Sciatic nerve (tissue), 2 donors: Measurements from ENCODE around the gene TEX51. TPM values are rescaled to one million over a fixed set of nuclear protein-coding genes. Genes with fewer than 3 reads are reported as not detected.

Experiments
- ATAC-seq: fragments of 200-7000 bp; cut with Tn5 transposase; one replicate; pipeline ENCODE4 v1.9.1; 2020; ENCODE audit warnings: mild to moderate bottlenecking, moderate library complexity
- DNase-seq: peaks from one replicate; pipeline ENCODE4 v3.0.0-alpha.2; 2020; ENCODE audit warnings: low spot score
- intact Hi-C: fragments of 100-400 bp; cut with DNase I; formaldehyde crosslinking; loops from one replicate; pipeline ENCODE4 v1.14.2; 2022
- total RNA-seq: library from RNA; stranded (reverse); fragmentation: NEBNext Ultra II Directional; extraction: Animal tissue kit (Norgen Biotek cat#: 25700); gene quantifications from one replicate; pipeline ENCODE4 v1.2.1, GENCODE V29; 2021
- donor health status: DM: no; HTN: no; CAD: no.
- donor health status: DM: no; HTN: no; CAD: no.

Gene TEX51
- total RNA-seq, 1 donor from 2014 or later = not detected

DNA sequence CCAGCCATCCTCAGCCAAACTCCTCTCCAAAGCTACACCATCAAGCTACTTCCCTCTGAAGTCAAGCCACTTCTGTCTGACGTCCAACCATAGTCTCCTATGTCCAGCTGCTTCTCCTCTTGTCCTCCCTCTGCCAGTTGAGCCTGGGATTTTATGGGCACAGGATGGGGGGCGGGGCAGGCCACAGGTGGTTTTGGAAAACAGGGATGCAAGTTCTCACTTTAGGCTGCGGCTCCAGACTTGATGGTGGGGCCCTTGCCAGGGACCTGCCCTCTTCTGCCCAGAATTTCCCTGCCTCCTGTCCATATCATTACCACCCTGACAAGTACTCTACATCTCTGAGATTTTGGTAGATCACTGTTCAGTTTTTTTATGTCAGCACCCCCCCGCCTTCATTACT lies 41.6 kb downstream of the TEX51 start:
- no peak for DNase-seq

DNA sequence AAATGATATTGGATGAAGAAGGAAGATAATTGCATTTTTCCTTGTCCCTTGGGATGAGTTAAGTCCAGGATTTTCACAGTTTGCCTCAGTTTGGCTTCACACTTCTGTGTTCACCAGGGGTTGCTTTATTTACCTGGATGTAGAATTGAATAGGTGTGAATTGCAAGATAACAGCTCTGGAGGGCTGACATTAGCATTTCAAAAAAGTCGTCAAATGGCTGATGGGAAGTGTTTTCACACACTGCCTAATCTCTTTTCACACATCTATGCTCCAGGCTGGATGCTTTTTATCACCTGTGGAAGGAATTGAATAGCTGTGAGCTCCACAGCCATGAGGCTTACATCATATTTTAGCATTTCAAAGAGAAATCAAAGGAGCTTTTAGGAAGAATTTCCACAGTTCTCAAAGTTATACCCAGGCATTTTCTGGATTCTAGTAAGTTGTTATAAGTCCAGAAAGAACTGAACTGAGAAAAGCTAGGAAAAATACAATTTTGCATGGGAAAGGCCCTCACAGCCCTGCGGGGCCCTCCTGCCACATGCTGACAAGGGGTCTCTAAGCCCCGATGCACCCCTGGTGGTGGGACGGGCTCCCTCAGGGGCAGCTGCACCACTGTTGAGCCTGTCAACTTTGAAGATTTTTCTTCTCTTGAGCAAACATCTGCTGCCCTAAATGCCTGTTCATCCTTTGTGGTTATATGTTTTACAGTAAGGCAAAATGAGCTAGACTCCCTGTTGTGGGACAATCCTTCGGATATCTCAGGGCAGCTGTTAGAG lies 43.9 kb downstream of the TEX51 start:
- intact Hi-C loops = no loop called here
- no peak for ATAC-seq
- no peak for DNase-seq

More for the DNA sequence above, 41.6 kb downstream of the TEX51 start:
- intact Hi-C loops = no loop called here
- ATAC-seq = no peak

DNA sequence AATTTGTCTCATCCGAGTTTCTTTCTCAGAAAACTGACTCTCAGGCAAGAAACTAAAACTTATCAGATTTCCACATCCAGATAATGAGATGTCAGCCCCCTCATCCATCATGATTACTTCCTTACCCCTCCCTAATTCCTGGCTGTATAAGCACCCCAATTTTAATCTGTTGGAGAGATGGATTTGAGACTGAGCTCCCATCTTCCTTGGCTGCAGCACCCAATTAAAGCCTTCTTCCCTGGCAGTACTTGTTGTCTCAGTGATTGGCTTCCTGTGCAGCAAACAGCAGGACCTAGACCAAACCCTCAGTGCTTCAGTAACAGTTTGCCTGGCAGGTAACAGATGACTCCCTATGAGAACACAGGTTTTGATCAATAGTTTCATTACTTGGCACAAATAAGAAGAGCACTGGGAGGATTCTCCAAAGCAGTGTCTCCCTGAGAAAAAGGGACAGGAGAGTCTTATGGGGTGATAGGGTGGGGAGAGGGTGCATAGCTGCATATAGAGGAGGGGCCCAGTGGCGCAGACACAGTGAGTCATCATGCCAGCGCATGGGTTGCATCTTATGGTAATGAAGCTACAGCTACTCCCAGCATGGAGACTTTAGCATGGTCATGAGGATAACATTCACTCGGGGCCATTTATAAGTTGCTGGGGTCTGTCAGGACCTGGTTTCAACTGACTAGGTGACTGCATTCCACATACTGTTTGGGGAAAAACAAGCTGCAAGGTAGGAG lies 45.1 kb downstream of the TEX51 start:
- intact Hi-C loops = no loop called here
- ATAC-seq (no peak), DNase-seq (no peak)

DNA sequence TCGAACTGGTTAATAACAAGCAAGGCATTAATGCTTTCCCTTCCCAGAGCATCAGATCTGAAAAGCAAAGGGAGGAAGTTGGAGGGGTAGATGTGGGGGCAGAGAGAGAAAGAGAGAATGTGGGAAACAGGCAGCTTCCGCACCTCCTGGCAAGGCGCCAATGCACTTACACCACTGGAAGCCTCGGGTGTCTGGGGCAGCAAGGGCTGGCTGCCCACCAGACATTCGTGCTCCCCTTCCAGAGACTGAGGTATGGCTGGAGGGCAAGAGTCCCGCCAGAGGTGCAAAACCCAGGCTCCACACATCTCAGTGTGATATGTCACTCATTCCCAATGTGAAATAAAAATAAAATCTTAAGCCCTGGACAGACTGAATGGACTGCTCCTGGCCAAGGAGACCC lies 46.4 kb downstream of the TEX51 start:
- no peak for DNase-seq
- no peak for ATAC-seq
- intact Hi-C loops = no loop called here

DNA sequence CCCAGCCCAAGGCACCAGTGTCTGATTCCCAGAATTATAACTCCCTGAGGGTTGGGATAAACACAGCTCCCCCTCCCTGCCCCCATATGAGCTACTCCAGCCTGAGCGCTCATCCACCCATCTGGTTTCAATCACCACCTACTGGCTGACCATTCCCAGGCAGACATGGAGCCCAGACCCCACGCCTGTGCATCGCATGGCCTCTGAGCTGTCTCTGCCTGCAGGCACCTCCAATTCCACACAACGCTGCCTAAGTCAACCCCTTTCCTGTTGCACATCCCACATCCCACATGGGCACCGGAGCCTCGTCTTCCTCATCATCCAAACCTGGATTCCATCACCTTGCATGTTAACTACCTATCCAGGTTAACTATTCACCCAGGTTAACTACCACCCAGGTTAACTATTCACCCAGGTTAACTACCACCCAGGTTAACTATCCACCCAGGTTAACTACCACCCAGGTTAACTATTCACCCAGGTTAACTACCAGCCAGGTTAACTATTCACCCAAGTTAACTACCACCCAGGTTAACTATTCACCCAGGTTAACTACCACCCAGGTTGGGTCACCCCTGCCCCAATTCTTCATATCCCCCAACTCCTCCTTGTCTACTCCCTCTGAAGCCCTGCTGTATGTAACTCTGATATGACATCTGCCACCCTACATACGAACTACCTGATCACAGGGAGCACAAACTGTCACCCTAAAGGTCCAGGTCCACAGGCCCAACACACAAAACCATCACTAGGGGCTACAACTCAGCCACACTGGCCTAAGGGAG lies 47.8 kb downstream of the TEX51 start:
- DNase-seq (no peak), ATAC-seq (peak; percentile 34)
- intact Hi-C loops = no loop called here

DNA sequence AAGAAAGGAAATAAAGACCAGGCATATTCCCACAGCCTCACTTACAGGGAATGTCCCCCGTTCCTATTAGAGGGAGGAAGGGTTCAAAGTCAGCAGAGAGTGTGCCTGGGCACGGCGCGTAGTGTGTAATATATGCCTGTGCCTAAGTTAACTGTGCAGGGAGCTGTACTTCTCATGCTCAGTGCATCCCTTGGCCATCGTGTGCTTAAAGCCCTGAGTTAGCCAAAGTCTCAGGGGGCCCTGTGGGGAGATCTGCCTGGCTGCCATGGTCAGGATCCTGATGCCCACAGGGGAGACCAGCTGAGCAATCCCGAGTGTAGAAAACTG lies 48.4 kb downstream of the TEX51 start:
- ATAC-seq (no peak), DNase-seq (no peak)
- intact Hi-C loops = no loop called here

DNA sequence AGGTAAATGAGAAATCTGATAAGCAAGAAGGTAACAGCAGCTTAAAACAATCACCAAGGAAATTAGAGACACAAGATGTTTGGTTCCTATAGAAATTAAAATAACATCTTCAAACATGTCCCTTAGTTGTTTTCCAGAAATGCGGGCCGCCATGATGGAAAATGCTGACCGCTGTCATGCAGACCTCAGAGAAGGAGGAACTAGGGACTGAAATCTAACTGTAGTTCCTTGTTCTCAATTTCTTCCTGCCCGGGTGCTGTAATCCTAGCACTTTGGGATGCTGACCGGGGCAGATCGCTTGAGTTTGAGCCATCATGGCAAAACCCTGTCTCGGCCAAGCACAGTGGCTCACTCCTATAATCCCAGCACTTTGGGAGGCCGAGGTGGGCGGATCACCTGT lies 51.1 kb downstream of the TEX51 start:
- ATAC-seq (no peak), DNase-seq (no peak)
- intact Hi-C loops = no loop called here

DNA sequence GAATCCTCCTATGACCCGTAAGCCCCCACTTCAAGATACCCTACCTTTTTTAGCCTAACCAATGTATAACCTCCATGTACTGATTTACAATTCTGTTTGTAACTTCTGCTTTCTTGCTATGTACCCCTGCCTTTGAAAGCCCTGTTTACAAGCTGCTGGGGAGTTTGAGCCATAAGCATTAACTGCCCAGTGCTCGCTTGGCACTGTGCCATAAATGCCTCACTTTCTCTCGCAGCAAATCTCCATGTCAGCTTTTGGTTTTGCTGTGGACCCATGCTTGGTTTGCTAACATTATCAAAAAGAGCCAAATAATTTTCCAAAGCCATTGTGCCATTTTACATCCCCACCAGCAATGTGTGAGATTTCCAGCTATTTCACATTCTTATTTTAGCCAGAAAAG lies 51.8 kb downstream of the TEX51 start:
- intact Hi-C loops = no loop called here
- ATAC-seq = no peak
- no peak for DNase-seq

Other genes with a start within 250 kb of the TEX51 start
- gene GYPC, start 242.7 kb upstream of the TEX51 start, total RNA-seq = 89.2 TPM
- 62.8 TPM for gene BIN1, start 208.3 kb downstream of the TEX51 start, total RNA-seq